CD4-positive, alpha-beta T cell treated with Interleukin-10 for 1 hour (primary cell): ENCODE results near the gene CWC27.
A peak's percentile ranks its signal among the peaks of the same experiment; 100 is the strongest.
"Not testable (repeated sequence)": the region's sequence is repeated elsewhere in the genome, so short reads cannot be mapped to it uniquely, and the experiment has no call there.

Experiments used
- DNase-seq: peaks from one replicate; pipeline ENCODE4 v3.0.0-alpha.2; 2020

Gene CWC27

GRCh38 chr5:64789457-64789856 is 20.7 kb downstream of the CWC27 start:
- no peak for DNase-seq

GRCh38 chr5:64790210-64790609 is 21.5 kb downstream of the CWC27 start:
- DNase-seq, result no peak

- no peak for DNase-seq
Measured at GRCh38 chr5:64792469-64792868, 23.7 kb downstream of the CWC27 start.

GRCh38 chr5:64794053-64794770 is 25.5 kb downstream of the CWC27 start:
- DNase-seq, result no peak

GRCh38 chr5:64796301-64796700 is 27.6 kb downstream of the CWC27 start:
- no peak for DNase-seq

GRCh38 chr5:64800926-64801325 is 32.2 kb downstream of the CWC27 start:
- no peak for DNase-seq

GRCh38 chr5:64806537-64806936 is 37.8 kb downstream of the CWC27 start:
- DNase-seq, result no peak

- no peak for DNase-seq
Measured at GRCh38 chr5:64807520-64807919, 38.8 kb downstream of the CWC27 start.

GRCh38 chr5:64811050-64811640 is 42.4 kb downstream of the CWC27 start:
- DNase-seq, result peak; percentile 51

GRCh38 chr5:64814073-64814472 is 45.3 kb downstream of the CWC27 start:
- no peak for DNase-seq

- DNase-seq, result no peak
Measured at GRCh38 chr5:64818245-64818644, 49.5 kb downstream of the CWC27 start.

- not testable (repeated sequence) for DNase-seq
Measured at GRCh38 chr5:64819345-64819744, 50.6 kb downstream of the CWC27 start.

GRCh38 chr5:64822320-64822719 is 53.6 kb downstream of the CWC27 start:
- no peak for DNase-seq

- DNase-seq, result no peak
Measured at GRCh38 chr5:64826541-64826940, 57.8 kb downstream of the CWC27 start.

- DNase-seq, result no peak
Measured at GRCh38 chr5:64827703-64828102, 59.0 kb downstream of the CWC27 start.

GRCh38 chr5:64830650-64831049 is 61.9 kb downstream of the CWC27 start:
- not testable (repeated sequence) for DNase-seq

- DNase-seq, result no peak
Measured at GRCh38 chr5:64831996-64832395, 63.3 kb downstream of the CWC27 start.

GRCh38 chr5:64834037-64834436 is 65.3 kb downstream of the CWC27 start:
- no peak for DNase-seq

GRCh38 chr5:64834611-64835010 is 65.9 kb downstream of the CWC27 start:
- no peak for DNase-seq

- DNase-seq, result no peak
Measured at GRCh38 chr5:64835266-64835665, 66.5 kb downstream of the CWC27 start.

GRCh38 chr5:64836190-64836755 is 67.5 kb downstream of the CWC27 start:
- DNase-seq, result no peak

GRCh38 chr5:64836786-64837185 is 68.1 kb downstream of the CWC27 start:
- no peak for DNase-seq

GRCh38 chr5:64838376-64838775 is 69.6 kb downstream of the CWC27 start:
- no peak for DNase-seq

GRCh38 chr5:64838803-64839202 is 70.1 kb downstream of the CWC27 start:
- DNase-seq, result no peak

- DNase-seq, result no peak
Measured at GRCh38 chr5:64839936-64840335, 71.2 kb downstream of the CWC27 start.
